ENCODE measurements around the gene MESP2. TPM values are rescaled to one million over a fixed set of nuclear protein-coding genes. Genes with fewer than 3 reads are reported as not detected.

Gene MESP2
- total and polyA plus RNA-seq, 2 experiments from 2014 or later: 0.30 TPM; not detected in 1

DNA sequence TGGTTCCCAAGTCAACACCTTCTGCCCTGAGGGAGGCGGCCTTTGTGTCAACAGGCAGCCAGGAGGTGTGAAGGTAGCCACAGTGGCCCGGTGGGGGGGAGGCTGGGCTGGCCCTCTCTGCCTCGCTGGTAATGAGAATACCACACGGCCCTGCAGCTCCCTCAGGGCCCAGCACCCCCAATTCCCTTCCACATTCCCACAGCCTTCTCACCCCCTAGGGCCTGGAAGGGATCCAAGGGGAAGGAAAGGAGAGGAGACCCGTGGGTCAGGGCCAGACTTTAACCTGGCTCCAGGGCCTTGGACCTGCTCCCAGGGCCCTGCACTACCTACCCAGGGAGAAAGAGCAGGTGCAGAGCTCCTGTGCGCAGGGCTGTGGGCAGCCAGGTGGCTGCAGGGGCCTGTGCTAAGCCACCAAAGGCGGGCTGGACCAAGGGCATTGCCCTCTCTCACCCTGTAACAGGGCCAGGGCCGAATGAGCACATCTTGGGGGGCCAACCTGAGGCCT is 8.7 kb upstream of the MESP2 start:
- WGBS (ENCODE audit: low lambda C conversion rate, missing lambda C conversion rate): 76% methylated on average over 8 of the region's 8 CpGs
- H3K4me2 ChIP-seq: no peak overlapping the region
- H3K27ac ChIP-seq: no peak overlapping the region
- H4K20me1 ChIP-seq (ENCODE audit: insufficient read depth, poor library complexity, severe bottlenecking): no peaks in the 10 kb centered on the region
- no peaks in the 10 kb centered on the region for H3K79me2 ChIP-seq
- H3K36me3 ChIP-seq (replicated peaks; ENCODE audit: insufficient read depth, low read depth): no peaks in the 10 kb centered on the region
- H3K9me2 ChIP-seq (replicated peaks; ENCODE audit: insufficient read depth): no peaks in the 10 kb centered on the region
- no peak overlapping the region for H2AFZ ChIP-seq
- H3K27me3 ChIP-seq: no peaks in the 10 kb centered on the region
- no peaks in the 10 kb centered on the region for H3K9me3 ChIP-seq (ENCODE audit: low read depth)
- peak; percentile 5 for DNase-seq (ENCODE audit: low spot score)
- TF ChIP-seq EZH2 (IDR thresholded peaks at IDR 0.05; ENCODE audit: borderline replicate concordance): no peak
- TF ChIP-seq, protein P1, sequence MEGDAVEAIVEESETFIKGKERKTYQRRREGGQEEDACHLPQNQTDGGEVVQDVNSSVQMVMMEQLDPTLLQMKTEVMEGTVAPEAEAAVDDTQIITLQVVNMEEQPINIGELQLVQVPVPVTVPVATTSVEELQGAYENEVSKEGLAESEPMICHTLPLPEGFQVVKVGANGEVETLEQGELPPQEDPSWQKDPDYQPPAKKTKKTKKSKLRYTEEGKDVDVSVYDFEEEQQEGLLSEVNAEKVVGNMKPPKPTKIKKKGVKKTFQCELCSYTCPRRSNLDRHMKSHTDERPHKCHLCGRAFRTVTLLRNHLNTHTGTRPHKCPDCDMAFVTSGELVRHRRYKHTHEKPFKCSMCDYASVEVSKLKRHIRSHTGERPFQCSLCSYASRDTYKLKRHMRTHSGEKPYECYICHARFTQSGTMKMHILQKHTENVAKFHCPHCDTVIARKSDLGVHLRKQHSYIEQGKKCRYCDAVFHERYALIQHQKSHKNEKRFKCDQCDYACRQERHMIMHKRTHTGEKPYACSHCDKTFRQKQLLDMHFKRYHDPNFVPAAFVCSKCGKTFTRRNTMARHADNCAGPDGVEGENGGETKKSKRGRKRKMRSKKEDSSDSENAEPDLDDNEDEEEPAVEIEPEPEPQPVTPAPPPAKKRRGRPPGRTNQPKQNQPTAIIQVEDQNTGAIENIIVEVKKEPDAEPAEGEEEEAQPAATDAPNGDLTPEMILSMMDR (IDR thresholded peaks at IDR 0.05; ENCODE audit: poor library complexity): no peak
- no peak for TF ChIP-seq EZH2phosphoT487 (IDR thresholded peaks at IDR 0.05; ENCODE audit: low read depth, severe bottlenecking, unreplicated experiment)
- peaks cover 7% of the 10 kb centered on the region for H3K4me1 ChIP-seq (ENCODE audit: insufficient read depth)
- no peak overlapping the region for H3K4me3 ChIP-seq

DNA sequence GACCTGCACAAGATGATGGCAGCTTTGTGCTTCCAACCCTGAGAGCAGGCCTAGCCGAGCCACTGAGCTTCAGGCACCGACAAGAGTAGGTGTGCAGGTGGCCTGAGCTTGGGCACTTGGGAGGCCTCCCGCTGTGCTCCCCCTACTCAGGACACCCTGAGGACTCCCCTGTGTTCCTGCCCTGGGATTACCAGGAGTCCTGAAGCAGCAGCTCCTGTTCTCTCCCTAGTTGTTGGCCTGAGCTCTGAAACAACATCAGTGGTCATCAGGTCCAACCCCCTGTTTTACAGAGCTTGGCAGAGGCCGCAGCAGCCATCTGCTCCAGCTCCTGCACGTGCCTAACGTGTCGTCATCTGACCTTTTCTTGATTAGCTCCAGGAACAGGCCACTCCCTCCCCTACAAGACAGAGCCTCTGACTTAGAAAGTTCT is 8.0 kb upstream of the MESP2 start:
- H3K4me1 ChIP-seq (ENCODE audit: insufficient read depth): peaks cover 7% of the 10 kb centered on the region
- H3K27ac ChIP-seq: no peak overlapping the region
- no peaks in the 10 kb centered on the region for H3K79me2 ChIP-seq
- H2AFZ ChIP-seq: no peak overlapping the region
- TF ChIP-seq, protein P1 (IDR thresholded peaks at IDR 0.05; ENCODE audit: poor library complexity): no peak
- TF ChIP-seq EZH2phosphoT487 (IDR thresholded peaks at IDR 0.05; ENCODE audit: low read depth, severe bottlenecking, unreplicated experiment): no peak
- TF ChIP-seq EZH2 (IDR thresholded peaks at IDR 0.05; ENCODE audit: borderline replicate concordance): no peak
- H3K4me2 ChIP-seq: no peak overlapping the region
- H3K36me3 ChIP-seq (replicated peaks; ENCODE audit: insufficient read depth, low read depth): no peaks in the 10 kb centered on the region
- no peaks in the 10 kb centered on the region for H3K9me3 ChIP-seq (ENCODE audit: low read depth)
- DNase-seq (ENCODE audit: low spot score): no peak
- H3K27me3 ChIP-seq: no peaks in the 10 kb centered on the region
- no peak overlapping the region for H3K4me3 ChIP-seq
- 87% methylated on average over 7 of the region's 7 CpGs for WGBS (ENCODE audit: low lambda C conversion rate, missing lambda C conversion rate)
- no peaks in the 10 kb centered on the region for H4K20me1 ChIP-seq (ENCODE audit: insufficient read depth, poor library complexity, severe bottlenecking)
- no peaks in the 10 kb centered on the region for H3K9me2 ChIP-seq (replicated peaks; ENCODE audit: insufficient read depth)

DNA sequence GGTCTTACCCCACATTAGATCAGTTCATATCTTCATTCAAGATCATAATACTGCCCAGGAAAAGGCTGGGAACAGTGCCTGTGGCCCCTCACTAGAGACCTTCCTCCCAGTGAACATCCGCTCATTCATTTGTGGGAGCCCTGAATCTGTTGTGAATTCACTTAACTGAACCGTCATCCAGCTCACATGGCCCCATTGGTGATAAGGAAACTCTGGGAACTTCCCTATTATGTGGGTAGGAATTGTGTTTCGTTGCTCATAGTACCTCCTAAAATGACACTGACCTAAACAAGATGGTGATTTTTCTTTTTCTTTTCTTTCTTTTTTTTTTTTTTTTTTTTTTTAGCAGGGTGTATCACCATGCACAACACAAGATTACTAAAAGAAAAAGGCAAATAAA is 6.8 kb upstream of the MESP2 start:
- Histone ChIP-seq H3K27ac (no peak overlapping the region), H3K36me3 (replicated peaks; ENCODE audit: insufficient read depth, low read depth) (no peaks in the 10 kb centered on the region), H3K4me3 (no peak overlapping the region), H3K4me1 (ENCODE audit: insufficient read depth) (peaks cover 7% of the 10 kb centered on the region), H3K27me3 (no peaks in the 10 kb centered on the region), H4K20me1 (ENCODE audit: insufficient read depth, poor library complexity, severe bottlenecking) (no peaks in the 10 kb centered on the region), H3K79me2 (no peaks in the 10 kb centered on the region), H3K4me2 (no peak overlapping the region), H3K9me3 (ENCODE audit: low read depth) (no peaks in the 10 kb centered on the region), H3K9me2 (replicated peaks; ENCODE audit: insufficient read depth) (no peaks in the 10 kb centered on the region), H2AFZ (no peak overlapping the region)
- TF ChIP-seq EZH2 (IDR thresholded peaks at IDR 0.05; ENCODE audit: borderline replicate concordance) (no peak), EZH2phosphoT487 (IDR thresholded peaks at IDR 0.05; ENCODE audit: low read depth, severe bottlenecking, unreplicated experiment) (no peak)
- TF ChIP-seq, protein P1 (IDR thresholded peaks at IDR 0.05; ENCODE audit: poor library complexity): no peak
- 90% methylated on average over 3 of the region's 3 CpGs for WGBS (ENCODE audit: low lambda C conversion rate, missing lambda C conversion rate)
- DNase-seq (ENCODE audit: low spot score): no peak

All from hepatocyte (in vitro differentiated cells).